OCI-LY3 (cell line): ENCODE results near the gene GRIK5.

ENCODE experiments used
- EZH2phosphoT487 ChIP-seq: fragments of 200-600 bp; shearing (Covaris generic); IDR thresholded peaks from 2 replicates; pipeline ENCODE4 v1.6.1; 2018; ENCODE audit warnings: antibody characterized with exemption, mixed run types, low read depth
- TF ChIP-seq, protein P1 (sequence below): fragments of 200-600, 300-600 bp; sonication (generic); IDR thresholded peaks from 2 replicates; pipeline ENCODE4 v1.5.1; 2014; ENCODE audit warnings: antibody characterized with exemption, low read length, low read depth

DNA sequence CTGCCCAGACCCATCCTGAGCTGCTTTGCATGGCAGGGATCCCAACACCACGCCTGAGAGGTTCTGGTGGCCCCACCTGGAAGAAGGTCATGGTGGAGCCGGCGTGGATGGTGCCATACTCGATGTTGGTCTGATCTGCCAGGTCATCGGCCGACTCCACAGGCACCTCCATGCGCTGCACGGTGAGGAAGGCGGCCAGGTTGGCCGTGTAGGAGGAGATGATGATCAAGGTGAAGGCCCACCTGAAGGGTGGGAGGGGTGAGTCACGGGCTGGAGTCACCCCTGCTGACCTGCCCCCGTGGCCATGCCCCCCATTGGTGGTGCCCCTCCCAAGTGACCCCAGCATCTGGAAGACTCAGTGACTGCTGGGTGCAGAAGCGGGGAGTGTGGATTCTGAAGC is 63.4 kb downstream of the GRIK5 start:
- TF ChIP-seq, protein P1, sequence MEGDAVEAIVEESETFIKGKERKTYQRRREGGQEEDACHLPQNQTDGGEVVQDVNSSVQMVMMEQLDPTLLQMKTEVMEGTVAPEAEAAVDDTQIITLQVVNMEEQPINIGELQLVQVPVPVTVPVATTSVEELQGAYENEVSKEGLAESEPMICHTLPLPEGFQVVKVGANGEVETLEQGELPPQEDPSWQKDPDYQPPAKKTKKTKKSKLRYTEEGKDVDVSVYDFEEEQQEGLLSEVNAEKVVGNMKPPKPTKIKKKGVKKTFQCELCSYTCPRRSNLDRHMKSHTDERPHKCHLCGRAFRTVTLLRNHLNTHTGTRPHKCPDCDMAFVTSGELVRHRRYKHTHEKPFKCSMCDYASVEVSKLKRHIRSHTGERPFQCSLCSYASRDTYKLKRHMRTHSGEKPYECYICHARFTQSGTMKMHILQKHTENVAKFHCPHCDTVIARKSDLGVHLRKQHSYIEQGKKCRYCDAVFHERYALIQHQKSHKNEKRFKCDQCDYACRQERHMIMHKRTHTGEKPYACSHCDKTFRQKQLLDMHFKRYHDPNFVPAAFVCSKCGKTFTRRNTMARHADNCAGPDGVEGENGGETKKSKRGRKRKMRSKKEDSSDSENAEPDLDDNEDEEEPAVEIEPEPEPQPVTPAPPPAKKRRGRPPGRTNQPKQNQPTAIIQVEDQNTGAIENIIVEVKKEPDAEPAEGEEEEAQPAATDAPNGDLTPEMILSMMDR: no peak
- TF ChIP-seq EZH2phosphoT487: no peak
